ENCODE data around the gene TCF7L2. TPM values are rescaled to one million over a fixed set of nuclear protein-coding genes. Genes with fewer than 3 reads are reported as not detected.

Gene TCF7L2
- polyA plus RNA-seq, 3 donors = 2.1 to 23.5 (median 6.1) TPM

GRCh38 chr10:113142601-113143362 is 192.7 kb downstream of the TCF7L2 start:
- intact Hi-C loops (cut with micrococcal nuclease) = no loop called here
- H3K27me3 ChIP-seq (ENCODE audit: control insufficient read depth in 2 of 2, insufficient read depth in 2 of 2, low read length in 2 of 2) = no peaks in the 10 kb centered on the region
- no peaks in the 10 kb centered on the region for H3K9me3 ChIP-seq (replicated peaks in 1 of 2; ENCODE audit: control insufficient read depth in 1 of 2, insufficient read depth in 1 of 2, low read length in 2 of 2)
- H3K36me3 Mint-ChIP-seq = peaks cover 59 to 64% of the 10 kb centered on the region in 2 donors
- no peak overlapping the region for H3K4me2 ChIP-seq (replicated peaks; ENCODE audit: extremely low read depth, low read length, poor library complexity, severe bottlenecking)
- peaks cover 30% of the 10 kb centered on the region for H4K20me1 ChIP-seq (ENCODE audit: insufficient read depth, low read length)
- H3K9me3 Mint-ChIP-seq = no peaks in the 10 kb centered on the region
- H2AFZ ChIP-seq (ENCODE audit: insufficient read depth, low read depth, low read length, poor library complexity, severe bottlenecking) = no peak overlapping the region
- H3K27me3 Mint-ChIP-seq (ENCODE audit: low read depth in 3 of 3) = peaks cover 0 to 2% (median 0%) of the 10 kb centered on the region in 3 donors
- H3K27ac Mint-ChIP-seq = no peak overlapping the region
- peaks cover 21% of the 10 kb centered on the region for H3K4me1 Mint-ChIP-seq
- TF ChIP-seq, protein P1, sequence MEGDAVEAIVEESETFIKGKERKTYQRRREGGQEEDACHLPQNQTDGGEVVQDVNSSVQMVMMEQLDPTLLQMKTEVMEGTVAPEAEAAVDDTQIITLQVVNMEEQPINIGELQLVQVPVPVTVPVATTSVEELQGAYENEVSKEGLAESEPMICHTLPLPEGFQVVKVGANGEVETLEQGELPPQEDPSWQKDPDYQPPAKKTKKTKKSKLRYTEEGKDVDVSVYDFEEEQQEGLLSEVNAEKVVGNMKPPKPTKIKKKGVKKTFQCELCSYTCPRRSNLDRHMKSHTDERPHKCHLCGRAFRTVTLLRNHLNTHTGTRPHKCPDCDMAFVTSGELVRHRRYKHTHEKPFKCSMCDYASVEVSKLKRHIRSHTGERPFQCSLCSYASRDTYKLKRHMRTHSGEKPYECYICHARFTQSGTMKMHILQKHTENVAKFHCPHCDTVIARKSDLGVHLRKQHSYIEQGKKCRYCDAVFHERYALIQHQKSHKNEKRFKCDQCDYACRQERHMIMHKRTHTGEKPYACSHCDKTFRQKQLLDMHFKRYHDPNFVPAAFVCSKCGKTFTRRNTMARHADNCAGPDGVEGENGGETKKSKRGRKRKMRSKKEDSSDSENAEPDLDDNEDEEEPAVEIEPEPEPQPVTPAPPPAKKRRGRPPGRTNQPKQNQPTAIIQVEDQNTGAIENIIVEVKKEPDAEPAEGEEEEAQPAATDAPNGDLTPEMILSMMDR (IDR thresholded peaks at IDR 0.05) = no peak
- H3K79me2 ChIP-seq (ENCODE audit: insufficient read depth, low read length) = no peaks in the 10 kb centered on the region
- 98% methylated on average over 7 of the region's 22 CpGs for WGBS (ENCODE audit: insufficient coverage)
- H3K9ac ChIP-seq (ENCODE audit: insufficient read depth, low read length, poor library complexity, severe bottlenecking) = no peak overlapping the region
- no peak overlapping the region for H3K4me3 Mint-ChIP-seq
- H3K27ac ChIP-seq (ENCODE audit: low read depth in 1 of 2, low read length in 2 of 2) = no peak overlapping the region
- H3K4me1 ChIP-seq (ENCODE audit: control insufficient read depth in 1 of 2, insufficient read depth in 2 of 2, low read length in 2 of 2) = peaks cover 17 to 22% of the 10 kb centered on the region in 2 donors
- H3K36me3 ChIP-seq (replicated peaks in 1 of 2; ENCODE audit: control insufficient read depth in 1 of 2, insufficient read depth in 2 of 2, low read length in 2 of 2) = peaks cover 19 to 68% of the 10 kb centered on the region in 2 donors
- no peak overlapping the region for H3K4me3 ChIP-seq (replicated peaks in 1 of 3; ENCODE audit: low read depth in 2 of 3, low read length in 3 of 3)
- no peak for DNase-seq

DNA sequence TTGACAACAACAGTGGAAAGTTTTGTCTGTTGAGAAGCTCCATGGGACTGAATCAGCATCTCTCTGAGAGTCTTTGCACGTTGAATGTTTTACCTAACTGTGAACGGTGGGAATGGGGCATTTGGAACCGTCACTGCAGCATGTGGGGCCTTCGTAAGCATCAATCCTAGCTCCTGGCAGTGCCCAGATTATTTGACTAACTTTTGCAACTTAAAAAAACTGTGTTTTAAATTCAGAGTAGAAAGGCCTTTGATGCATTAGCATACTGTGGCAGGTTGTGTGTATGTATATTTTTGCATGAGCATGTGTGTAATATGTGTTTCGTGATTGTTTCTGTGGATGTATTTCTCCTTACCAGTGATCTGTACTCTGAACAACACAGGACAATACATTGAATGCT is 194.5 kb downstream of the TCF7L2 start:
- Histone ChIP-seq H3K36me3 (replicated peaks in 1 of 2; ENCODE audit: control insufficient read depth in 1 of 2, insufficient read depth in 2 of 2, low read length in 2 of 2) (peaks cover 23 to 85% of the 10 kb centered on the region in 2 donors), H3K9ac (ENCODE audit: insufficient read depth, low read length, poor library complexity, severe bottlenecking) (no peak overlapping the region), H3K4me2 (replicated peaks; ENCODE audit: extremely low read depth, low read length, poor library complexity, severe bottlenecking) (no peak overlapping the region), H4K20me1 (ENCODE audit: insufficient read depth, low read length) (peaks cover 12% of the 10 kb centered on the region), H2AFZ (ENCODE audit: insufficient read depth, low read depth, low read length, poor library complexity, severe bottlenecking) (no peak overlapping the region), H3K9me3 (replicated peaks in 1 of 2; ENCODE audit: control insufficient read depth in 1 of 2, insufficient read depth in 1 of 2, low read length in 2 of 2) (no peaks in the 10 kb centered on the region), H3K4me3 (replicated peaks in 1 of 3; ENCODE audit: low read depth in 2 of 3, low read length in 3 of 3) (no peak overlapping the region), H3K79me2 (ENCODE audit: insufficient read depth, low read length) (no peaks in the 10 kb centered on the region), H3K27me3 (ENCODE audit: control insufficient read depth in 2 of 2, insufficient read depth in 2 of 2, low read length in 2 of 2) (no peaks in the 10 kb centered on the region), H3K27ac (ENCODE audit: low read depth in 1 of 2, low read length in 2 of 2) (no peak overlapping the region), H3K4me1 (ENCODE audit: control insufficient read depth in 1 of 2, insufficient read depth in 2 of 2, low read length in 2 of 2) (peaks cover 0 to 4% of the 10 kb centered on the region in 2 donors)
- intact Hi-C loops (cut with micrococcal nuclease) = no loop called here
- TF ChIP-seq, protein P1 (IDR thresholded peaks at IDR 0.05) = no peak
- Mint-ChIP-seq H3K36me3 (peaks cover 73 to 80% of the 10 kb centered on the region in 2 donors), H3K4me1 (peaks cover 8% of the 10 kb centered on the region), H3K27me3 (ENCODE audit: low read depth in 3 of 3) (peaks cover 0 to 2% (median 0%) of the 10 kb centered on the region in 3 donors), H3K9me3 (no peaks in the 10 kb centered on the region), H3K27ac (peak overlapping the region in 1 of 7 donors; percentile 42), H3K4me3 (no peak overlapping the region)
- WGBS (ENCODE audit: insufficient coverage) = 98% methylated on average over 5 of the region's 5 CpGs
- DNase-seq = no peak
